ENCODE results near the gene SLC35F2.

SLC35F2 gene

GRCh38 chr11:107780775-107781174, 77.8 kb downstream of the SLC35F2 start:
- DNase-seq (ENCODE audit: low read depth in 1 of 2, low spot score in 1 of 2): no peak
- H3K4me3 ChIP-seq (replicated peaks; ENCODE audit: insufficient read depth, low read length): no peak overlapping the region
- no peaks in the 10 kb centered on the region for H3K27me3 ChIP-seq (ENCODE audit: insufficient read depth, poor library complexity, severe bottlenecking)
- TF ChIP-seq GABPA (IDR thresholded peaks at IDR 0.05; ENCODE audit: low read depth) (no peak), SPI1 (IDR thresholded peaks at IDR 0.05; ENCODE audit: borderline replicate concordance, low read depth) (no peak), POLR2AphosphoS5 (IDR thresholded peaks at IDR 0.05; ENCODE audit: low read depth) (no peak), CTCF (IDR thresholded peaks at IDR 0.05; ENCODE audit: insufficient read depth, low read length) (no peak), REST (IDR thresholded peaks at IDR 0.05; ENCODE audit: insufficient replicate concordance, low read depth) (no peak)
- H3K27ac ChIP-seq (replicated peaks): no peak overlapping the region

- TF ChIP-seq POLR2AphosphoS5 (IDR thresholded peaks at IDR 0.05; ENCODE audit: low read depth) (no peak), CTCF (IDR thresholded peaks at IDR 0.05; ENCODE audit: insufficient read depth, low read length) (no peak), SPI1 (IDR thresholded peaks at IDR 0.05; ENCODE audit: borderline replicate concordance, low read depth) (no peak), REST (IDR thresholded peaks at IDR 0.05; ENCODE audit: insufficient replicate concordance, low read depth) (no peak), GABPA (IDR thresholded peaks at IDR 0.05; ENCODE audit: low read depth) (no peak)
- DNase-seq (ENCODE audit: low read depth in 1 of 2, low spot score in 1 of 2): no peak
- H3K27ac ChIP-seq (replicated peaks): no peak overlapping the region
- H3K4me3 ChIP-seq (replicated peaks; ENCODE audit: insufficient read depth, low read length): no peak overlapping the region
- no peaks in the 10 kb centered on the region for H3K27me3 ChIP-seq (ENCODE audit: insufficient read depth, poor library complexity, severe bottlenecking)
Measured at GRCh38 chr11:107780136-107780535, 78.5 kb downstream of the SLC35F2 start.

- Histone ChIP-seq H3K27ac (replicated peaks) (no peak overlapping the region), H3K4me3 (replicated peaks; ENCODE audit: insufficient read depth, low read length) (no peak overlapping the region), H3K27me3 (ENCODE audit: insufficient read depth, poor library complexity, severe bottlenecking) (no peaks in the 10 kb centered on the region)
- DNase-seq (ENCODE audit: low read depth in 1 of 2, low spot score in 1 of 2): no peak
- no peak for TF ChIP-seq POLR2AphosphoS5 (IDR thresholded peaks at IDR 0.05; ENCODE audit: low read depth)
- no peak for TF ChIP-seq SPI1 (IDR thresholded peaks at IDR 0.05; ENCODE audit: borderline replicate concordance, low read depth)
- TF ChIP-seq GABPA (IDR thresholded peaks at IDR 0.05; ENCODE audit: low read depth): no peak
- TF ChIP-seq CTCF (IDR thresholded peaks at IDR 0.05; ENCODE audit: insufficient read depth, low read length): no peak
- no peak for TF ChIP-seq REST (IDR thresholded peaks at IDR 0.05; ENCODE audit: insufficient replicate concordance, low read depth)
Measured at GRCh38 chr11:107778839-107779517, 79.6 kb downstream of the SLC35F2 start.
